GM12878 (cell line): ENCODE results near the gene SMARCD2. TPM values are rescaled to one million over a fixed set of nuclear protein-coding genes. Genes with fewer than 3 reads are reported as not detected.

ENCODE experiments used
- CBX5 ChIP-seq: sonication (generic); IDR thresholded peaks from 2 replicates; pipeline ENCODE4 v1.6.1; 2016; ENCODE audit warnings: low read depth, moderate library complexity, mild to moderate bottlenecking, inconsistent platforms
- CHD2 ChIP-seq: IDR thresholded peaks from 2 replicates; pipeline ENCODE4 v1.6.1; 2011; ENCODE audit warnings: low read depth, low read length, improper control_type of control experiment, borderline replicate concordance
- CHD4 ChIP-seq: fragments of 200-600 bp; sonication (generic); IDR thresholded peaks from 2 replicates; pipeline ENCODE4 v1.6.1; 2016; ENCODE audit warnings: mild to moderate bottlenecking
- CREB1 ChIP-seq: IDR thresholded peaks from 2 replicates; pipeline ENCODE4 v1.6.1; 2012; ENCODE audit warnings: low read depth, mild to moderate bottlenecking, inconsistent platforms
- DPF2 ChIP-seq: fragments of 450-650 bp; IDR thresholded peaks from 2 replicates; pipeline ENCODE4 v1.6.1; 2017; ENCODE audit warnings: mild to moderate bottlenecking
- EED ChIP-seq: sonication (generic); IDR thresholded peaks from 2 replicates; pipeline ENCODE4 v1.6.1; 2016; ENCODE audit warnings: antibody characterized with exemption, low read depth
- EZH2 ChIP-seq: IDR thresholded peaks from 2 replicates; pipeline ENCODE4 v1.6.1; 2012; ENCODE audit warnings: low read depth, mild to moderate bottlenecking, control low read depth, inconsistent platforms, low read length, borderline replicate concordance; ENCODE audit not compliant: control insufficient read depth
- HCFC1 ChIP-seq: fragments of 150-350 bp; IDR thresholded peaks from 2 replicates; pipeline ENCODE4 v1.6.1; 2014; ENCODE audit warnings: low read length
- MXI1 ChIP-seq: fragments of 150-350 bp; IDR thresholded peaks from 2 replicates; pipeline ENCODE4 v1.6.1; 2011; ENCODE audit warnings: low read depth, mild to moderate bottlenecking, inconsistent platforms, low read length, improper control_type of control experiment
- NFIC ChIP-seq: IDR thresholded peaks from 2 replicates; pipeline ENCODE4 v1.6.1; 2012; ENCODE audit warnings: low read depth, mild to moderate bottlenecking, inconsistent platforms, low read length, moderate library complexity
- POLR2AphosphoS5 ChIP-seq: IDR thresholded peaks from 2 replicates; pipeline ENCODE4 v1.6.1; 2011; ENCODE audit warnings: mild to moderate bottlenecking, low read length, inconsistent platforms
- RAD51 ChIP-seq: fragments of 450-650 bp; IDR thresholded peaks from 2 replicates; pipeline ENCODE4 v1.6.1; 2016; ENCODE audit warnings: moderate library complexity, mild to moderate bottlenecking, inconsistent platforms
- SMC3 ChIP-seq: IDR thresholded peaks from 2 replicates; pipeline ENCODE4 v1.6.1; 2011; ENCODE audit warnings: low read length, improper control_type of control experiment, borderline replicate concordance
- STAT3 ChIP-seq: IDR thresholded peaks from 2 replicates; pipeline ENCODE4 v1.6.1; 2011; ENCODE audit warnings: low read depth, low read length, improper control_type of control experiment
- YY1 ChIP-seq: IDR thresholded peaks from 2 replicates; pipeline ENCODE4 v1.6.1; 2011; ENCODE audit warnings: low read depth, mild to moderate bottlenecking, low read length
- ZNF217 ChIP-seq: fragments of 450-650 bp; IDR thresholded peaks from 2 replicates; pipeline ENCODE4 v1.6.1; 2017; ENCODE audit warnings: antibody characterized with exemption, mild to moderate bottlenecking
- ZNF384 ChIP-seq: IDR thresholded peaks from 2 replicates; pipeline ENCODE4 v1.6.1; 2012; ENCODE audit warnings: low read depth, mild to moderate bottlenecking, low read length, improper control_type of control experiment, borderline replicate concordance
- polyA plus RNA-seq, 11 experiments: library from polyadenylated mRNA; depleted of rRNA in 4 of 11; unstranded in 6 of 11; stranded (reverse) in 5 of 11; fragments of >200 nt; fragmentation: Nextera tagmentation in 4 of 11; fragmentation: Illumina TruSeq in 1 of 11; extraction: Ambion mirVana in 4 of 11; extraction: Trizol in 1 of 11; gene quantifications; 1 replicate in 1 of 11; 2 replicates in 10 of 11; pipeline versions ENCODE4 v1.2.1 to v1.2.3, GENCODE V29; 2011 to 2016; ENCODE audit warnings: inconsistent platforms in 2 of 11, missing spikeins in 2 of 11, low read depth in 1 of 11
- total RNA-seq, 4 experiments: library from RNA; depleted of rRNA in 3 of 4; stranded (reverse); fragments of >200 nt in 3 of 4; fragmentation: Illumina TruSeq in 1 of 4; extraction: Trizol in 1 of 4; gene quantifications; 2 replicates each; pipeline versions ENCODE4 v1.2.1 to v1.2.3, GENCODE V29; 2013 to 2021
- TF ChIP-seq, protein P1 (sequence below): fragments of 450-650 bp; IDR thresholded peaks from 2 replicates; pipeline ENCODE4 v1.6.1; 2017; ENCODE audit warnings: mild to moderate bottlenecking, low read depth, inconsistent platforms; ENCODE audit not compliant: poor library complexity, severe bottlenecking
- TF ChIP-seq, protein P2 (sequence below): fragments of 450-650 bp; IDR thresholded peaks from 2 replicates; pipeline ENCODE4 v1.6.1; 2016; ENCODE audit warnings: mild to moderate bottlenecking
- TF ChIP-seq, protein P3 (sequence below): fragments of 450-650 bp; formaldehyde crosslinking; IDR thresholded peaks from 2 replicates; pipeline ENCODE4 v1.4.0; 2022; ENCODE audit warnings: mild to moderate bottlenecking, moderate library complexity
- TF ChIP-seq, protein P4 (sequence below): IDR thresholded peaks from 2 replicates; pipeline ENCODE4 v1.6.1; 2011; ENCODE audit warnings: low read depth, mild to moderate bottlenecking, low read length, moderate library complexity, borderline replicate concordance; ENCODE audit errors: extremely low read depth

SMARCD2 gene
- total and polyA plus RNA-seq, 10 of the 15 experiments (the other 5 are each of a cell fraction or from before 2014, with no cell fraction given): 2.4 to 111 (median 63.6) TPM

DNA sequence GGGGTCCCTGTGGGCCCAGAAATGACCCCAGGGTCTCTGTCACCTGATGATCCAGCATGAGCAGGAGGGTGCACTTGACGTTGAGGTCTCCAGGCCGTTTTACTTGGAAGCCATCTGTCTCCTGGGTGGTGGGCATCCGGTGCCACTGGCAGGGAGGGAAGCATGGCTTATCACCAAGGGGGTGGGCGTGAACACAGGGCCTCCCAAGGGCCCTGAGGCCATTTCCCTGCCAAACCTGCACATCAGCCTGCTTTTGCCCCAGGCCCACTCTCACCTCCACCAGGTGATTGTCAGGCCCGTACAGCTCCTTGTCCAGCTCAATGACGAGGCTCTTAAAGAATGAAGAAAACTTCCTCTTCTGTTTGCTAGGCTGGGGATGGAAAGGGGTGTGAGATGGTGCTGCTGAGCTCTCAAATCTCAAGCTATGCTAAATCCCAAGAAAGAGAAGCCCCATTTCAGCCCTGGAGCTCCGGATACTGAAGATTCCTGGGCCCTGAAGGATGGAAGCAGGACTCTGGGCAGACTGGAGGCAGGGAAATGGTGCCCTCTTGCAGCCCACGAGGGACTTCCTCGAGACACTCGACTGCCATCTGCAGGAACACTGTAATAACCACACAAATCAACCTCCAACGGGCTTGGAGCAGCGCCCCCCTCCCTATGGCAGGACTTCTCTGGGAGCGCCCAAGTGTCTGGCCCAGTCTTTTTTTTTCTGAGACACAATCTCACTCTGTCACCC lies 7.9 kb downstream of the SMARCD2 start (continued):
- TF ChIP-seq POLR2AphosphoS5: 0 out of 2 replicates have a peak, but pooled peaks have one; percentile 14
- no peak for TF ChIP-seq CREB1
- TF ChIP-seq MXI1: 0 out of 2 replicates have a peak, but pooled peaks have one; percentile 16
- no peak for TF ChIP-seq HCFC1
- no peak for TF ChIP-seq CHD2
- TF ChIP-seq YY1: 0 out of 2 replicates have a peak, but pooled peaks have one; percentile 47
- peak; percentile 25; the same call in 1 of the 2 replicates for TF ChIP-seq SMC3
- no peak for TF ChIP-seq ZNF384
- TF ChIP-seq ZNF217: no peak
- TF ChIP-seq, protein P1, sequence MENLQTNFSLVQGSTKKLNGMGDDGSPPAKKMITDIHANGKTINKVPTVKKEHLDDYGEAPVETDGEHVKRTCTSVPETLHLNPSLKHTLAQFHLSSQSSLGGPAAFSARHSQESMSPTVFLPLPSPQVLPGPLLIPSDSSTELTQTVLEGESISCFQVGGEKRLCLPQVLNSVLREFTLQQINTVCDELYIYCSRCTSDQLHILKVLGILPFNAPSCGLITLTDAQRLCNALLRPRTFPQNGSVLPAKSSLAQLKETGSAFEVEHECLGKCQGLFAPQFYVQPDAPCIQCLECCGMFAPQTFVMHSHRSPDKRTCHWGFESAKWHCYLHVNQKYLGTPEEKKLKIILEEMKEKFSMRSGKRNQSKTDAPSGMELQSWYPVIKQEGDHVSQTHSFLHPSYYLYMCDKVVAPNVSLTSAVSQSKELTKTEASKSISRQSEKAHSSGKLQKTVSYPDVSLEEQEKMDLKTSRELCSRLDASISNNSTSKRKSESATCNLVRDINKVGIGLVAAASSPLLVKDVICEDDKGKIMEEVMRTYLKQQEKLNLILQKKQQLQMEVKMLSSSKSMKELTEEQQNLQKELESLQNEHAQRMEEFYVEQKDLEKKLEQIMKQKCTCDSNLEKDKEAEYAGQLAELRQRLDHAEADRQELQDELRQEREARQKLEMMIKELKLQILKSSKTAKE: no peak
- no peak for TF ChIP-seq CBX5
- no peak for TF ChIP-seq CHD4
- no peak for TF ChIP-seq EZH2
- TF ChIP-seq STAT3: no peak
- TF ChIP-seq, protein P2, sequence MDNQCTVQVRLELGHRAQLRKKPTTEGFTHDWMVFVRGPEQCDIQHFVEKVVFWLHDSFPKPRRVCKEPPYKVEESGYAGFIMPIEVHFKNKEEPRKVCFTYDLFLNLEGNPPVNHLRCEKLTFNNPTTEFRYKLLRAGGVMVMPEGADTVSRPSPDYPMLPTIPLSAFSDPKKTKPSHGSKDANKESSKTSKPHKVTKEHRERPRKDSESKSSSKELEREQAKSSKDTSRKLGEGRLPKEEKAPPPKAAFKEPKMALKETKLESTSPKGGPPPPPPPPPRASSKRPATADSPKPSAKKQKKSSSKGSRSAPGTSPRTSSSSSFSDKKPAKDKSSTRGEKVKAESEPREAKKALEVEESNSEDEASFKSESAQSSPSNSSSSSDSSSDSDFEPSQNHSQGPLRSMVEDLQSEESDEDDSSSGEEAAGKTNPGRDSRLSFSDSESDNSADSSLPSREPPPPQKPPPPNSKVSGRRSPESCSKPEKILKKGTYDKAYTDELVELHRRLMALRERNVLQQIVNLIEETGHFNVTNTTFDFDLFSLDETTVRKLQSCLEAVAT: 0 out of 2 replicates have a peak, but pooled peaks have one; percentile 42
- no peak for TF ChIP-seq EED
- TF ChIP-seq, protein P3, sequence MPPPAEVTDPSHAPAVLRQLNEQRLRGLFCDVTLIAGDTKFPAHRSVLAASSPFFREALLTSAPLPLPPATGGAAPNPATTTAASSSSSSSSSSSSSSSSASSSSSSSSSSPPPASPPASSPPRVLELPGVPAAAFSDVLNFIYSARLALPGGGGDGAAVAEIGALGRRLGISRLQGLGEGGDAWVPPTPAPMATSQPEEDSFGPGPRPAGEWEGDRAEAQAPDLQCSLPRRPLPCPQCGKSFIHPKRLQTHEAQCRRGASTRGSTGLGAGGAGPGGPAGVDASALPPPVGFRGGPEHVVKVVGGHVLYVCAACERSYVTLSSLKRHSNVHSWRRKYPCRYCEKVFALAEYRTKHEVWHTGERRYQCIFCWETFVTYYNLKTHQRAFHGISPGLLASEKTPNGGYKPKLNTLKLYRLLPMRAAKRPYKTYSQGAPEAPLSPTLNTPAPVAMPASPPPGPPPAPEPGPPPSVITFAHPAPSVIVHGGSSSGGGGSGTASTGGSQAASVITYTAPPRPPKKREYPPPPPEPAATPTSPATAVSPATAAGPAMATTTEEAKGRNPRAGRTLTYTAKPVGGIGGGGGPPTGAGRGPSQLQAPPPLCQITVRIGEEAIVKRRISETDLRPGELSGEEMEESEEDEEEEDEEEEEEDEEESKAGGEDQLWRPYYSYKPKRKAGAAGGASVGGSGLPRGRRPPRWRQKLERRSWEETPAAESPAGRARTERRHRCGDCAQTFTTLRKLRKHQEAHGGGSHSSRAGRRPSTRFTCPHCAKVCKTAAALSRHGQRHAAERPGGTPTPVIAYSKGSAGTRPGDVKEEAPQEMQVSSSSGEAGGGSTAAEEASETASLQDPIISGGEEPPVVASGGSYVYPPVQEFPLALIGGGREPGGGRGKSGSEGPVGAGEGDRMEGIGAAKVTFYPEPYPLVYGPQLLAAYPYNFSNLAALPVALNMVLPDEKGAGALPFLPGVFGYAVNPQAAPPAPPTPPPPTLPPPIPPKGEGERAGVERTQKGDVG (CRISPR knock-in tag): no peak
- TF ChIP-seq NFIC: no peak
- TF ChIP-seq, protein P4, sequence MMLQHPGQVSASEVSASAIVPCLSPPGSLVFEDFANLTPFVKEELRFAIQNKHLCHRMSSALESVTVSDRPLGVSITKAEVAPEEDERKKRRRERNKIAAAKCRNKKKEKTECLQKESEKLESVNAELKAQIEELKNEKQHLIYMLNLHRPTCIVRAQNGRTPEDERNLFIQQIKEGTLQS: no peak
- TF ChIP-seq RAD51: no peak
- TF ChIP-seq DPF2: no peak
